MCF 10A (cell line): ENCODE measurements around the gene FBRSL1. TPM values are rescaled to one million over a fixed set of nuclear protein-coding genes. Genes with fewer than 3 reads are reported as not detected.

Source experiments
- BruUV-seq: library from RNA; stranded (reverse); fragments of 400-500 nt; replicated peaks from 2 replicates; lab custom pipeline; 2021; lab: Mats Ljungman, UMichigan
- CTCF ChIA-PET: fragments of 300-600 bp; sonication (Branson Sonifier 250); formaldehyde crosslinking; extraction: SDS; loops from one replicate; lab custom pipeline; 2021; ENCODE audit warnings: antibody characterized with exemption, inconsistent platforms; lab: Yijun Ruan, JAX
- POLR2A ChIA-PET: fragments of 300-600, 350-650 bp; sonication (Branson Sonifier 250); formaldehyde crosslinking; extraction: SDS; loops from one replicate; lab custom pipeline; 2020; ENCODE audit warnings: antibody characterized with exemption, inconsistent platforms; lab: Yijun Ruan, JAX
- DNase-seq: peaks from one replicate; pipeline ENCODE4 v3.0.0-alpha.2; 2018; ENCODE audit not compliant: unreplicated experiment
- H3K27ac Mint-ChIP-seq: one replicate; pipeline ENCODE4 v1.8.0; 2022; ENCODE audit warnings: mild to moderate bottlenecking, low read depth, mixed read lengths; ENCODE audit not compliant: unreplicated experiment
- H3K27me3 Mint-ChIP-seq: one replicate; pipeline ENCODE4 v1.8.0; 2022; ENCODE audit warnings: mixed read lengths; ENCODE audit not compliant: insufficient read depth, unreplicated experiment
- H3K36me3 Mint-ChIP-seq: one replicate; pipeline ENCODE4 v1.8.0; 2022; ENCODE audit warnings: mild to moderate bottlenecking, moderate library complexity, mixed read lengths; ENCODE audit not compliant: insufficient read depth, unreplicated experiment
- H3K4me1 Mint-ChIP-seq: one replicate; pipeline ENCODE4 v1.8.0; 2022; ENCODE audit warnings: mixed read lengths; ENCODE audit not compliant: insufficient read depth, unreplicated experiment
- H3K4me3 Mint-ChIP-seq: one replicate; pipeline ENCODE4 v1.8.0; 2022; ENCODE audit warnings: mild to moderate bottlenecking, moderate library complexity, mixed read lengths; ENCODE audit not compliant: unreplicated experiment
- H3K9me3 Mint-ChIP-seq: one replicate; pipeline ENCODE4 v1.8.0; 2022; ENCODE audit warnings: mixed read lengths; ENCODE audit not compliant: unreplicated experiment
- intact Hi-C: fragments of 100-400 bp; cut with micrococcal nuclease; formaldehyde crosslinking; loops from 2 replicates; pipeline ENCODE4 v1.14.1; 2022
- total RNA-seq: library from RNA; stranded (reverse); gene quantifications from 2 replicates; pipeline ENCODE4 v1.2.3, GENCODE V29; 2022
- TF ChIP-seq, protein P1 (sequence below): fragments of 200-600 bp; IDR thresholded peaks from one replicate; pipeline ENCODE4 v1.8.0; 2022; ENCODE audit warnings: antibody characterized with exemption, mild to moderate bottlenecking; ENCODE audit not compliant: unreplicated experiment

FBRSL1 gene
- total RNA-seq, 1 experiment from 2014 or later, result 47.4 TPM

GRCh38 chr12:132483612-132484011, 6.3 kb upstream of the FBRSL1 start:
- POLR2A ChIA-PET, result no interaction called here
- no peaks in the 10 kb centered on the region for H3K4me1 Mint-ChIP-seq
- H3K9me3 Mint-ChIP-seq, result no peaks in the 10 kb centered on the region
- CTCF ChIA-PET, result no interaction called here
- no peak for DNase-seq
- TF ChIP-seq, protein P1, sequence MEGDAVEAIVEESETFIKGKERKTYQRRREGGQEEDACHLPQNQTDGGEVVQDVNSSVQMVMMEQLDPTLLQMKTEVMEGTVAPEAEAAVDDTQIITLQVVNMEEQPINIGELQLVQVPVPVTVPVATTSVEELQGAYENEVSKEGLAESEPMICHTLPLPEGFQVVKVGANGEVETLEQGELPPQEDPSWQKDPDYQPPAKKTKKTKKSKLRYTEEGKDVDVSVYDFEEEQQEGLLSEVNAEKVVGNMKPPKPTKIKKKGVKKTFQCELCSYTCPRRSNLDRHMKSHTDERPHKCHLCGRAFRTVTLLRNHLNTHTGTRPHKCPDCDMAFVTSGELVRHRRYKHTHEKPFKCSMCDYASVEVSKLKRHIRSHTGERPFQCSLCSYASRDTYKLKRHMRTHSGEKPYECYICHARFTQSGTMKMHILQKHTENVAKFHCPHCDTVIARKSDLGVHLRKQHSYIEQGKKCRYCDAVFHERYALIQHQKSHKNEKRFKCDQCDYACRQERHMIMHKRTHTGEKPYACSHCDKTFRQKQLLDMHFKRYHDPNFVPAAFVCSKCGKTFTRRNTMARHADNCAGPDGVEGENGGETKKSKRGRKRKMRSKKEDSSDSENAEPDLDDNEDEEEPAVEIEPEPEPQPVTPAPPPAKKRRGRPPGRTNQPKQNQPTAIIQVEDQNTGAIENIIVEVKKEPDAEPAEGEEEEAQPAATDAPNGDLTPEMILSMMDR, result no peak
- H3K27me3 Mint-ChIP-seq, result peaks cover 51% of the 10 kb centered on the region
- H3K4me3 Mint-ChIP-seq, result no peak overlapping the region
- no peak overlapping the region for H3K27ac Mint-ChIP-seq
- no peaks in the 10 kb centered on the region for H3K36me3 Mint-ChIP-seq
- no TSS peak for BruUV-seq
- intact Hi-C loops, result no loop called here

GRCh38 chr12:132484183-132484890, 5.6 kb upstream of the FBRSL1 start:
- ChIA-PET POLR2A (no interaction called here), CTCF (interaction anchor here (0.6 kb wide), 1 partner anchor 96 kb away, joined by 3 read pairs; no protein-coding TSS in a partner anchor)
- Mint-ChIP-seq H3K36me3 (no peaks in the 10 kb centered on the region), H3K27me3 (peaks cover 48% of the 10 kb centered on the region), H3K4me1 (no peaks in the 10 kb centered on the region), H3K9me3 (no peaks in the 10 kb centered on the region), H3K27ac (no peak overlapping the region), H3K4me3 (no peak overlapping the region)
- no TSS peak for BruUV-seq
- intact Hi-C loops, result no loop called here
- DNase-seq, result no peak
- TF ChIP-seq, protein P1, result no peak

GRCh38 chr12:132484891-132485441, 5.0 kb upstream of the FBRSL1 start:
- intact Hi-C loops, result no loop called here
- BruUV-seq, result no TSS peak
- no peaks in the 10 kb centered on the region for H3K9me3 Mint-ChIP-seq
- H3K27me3 Mint-ChIP-seq, result peaks cover 43% of the 10 kb centered on the region
- no peak overlapping the region for H3K4me3 Mint-ChIP-seq
- ChIA-PET POLR2A (no interaction called here), CTCF (interaction anchor here (0.6 kb wide), 1 partner anchor 95 kb away, joined by 3 read pairs; no protein-coding TSS in a partner anchor)
- TF ChIP-seq, protein P1, result no peak
- H3K4me1 Mint-ChIP-seq, result no peaks in the 10 kb centered on the region
- no peak overlapping the region for H3K27ac Mint-ChIP-seq
- no peaks in the 10 kb centered on the region for H3K36me3 Mint-ChIP-seq
- no peak for DNase-seq

DNA sequence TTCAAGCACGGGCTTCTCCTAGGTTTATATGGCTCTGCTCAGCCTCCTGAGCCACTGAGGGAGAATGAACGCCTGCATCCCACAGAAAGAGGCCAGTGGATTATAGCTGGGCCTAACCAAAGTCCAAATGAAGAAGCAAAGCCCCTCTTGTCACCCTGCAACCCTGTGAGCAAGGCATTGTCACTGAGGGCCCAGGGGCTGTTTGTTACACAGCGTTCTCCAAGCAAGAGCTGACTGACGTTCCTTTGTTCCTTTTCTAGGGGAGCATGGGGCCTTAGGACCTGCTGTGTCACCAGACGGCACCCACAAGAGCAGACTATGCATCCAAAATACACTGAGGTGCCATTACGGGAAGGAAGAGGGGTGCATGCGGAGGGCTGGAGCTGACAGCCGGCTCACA, 4.3 kb upstream of the FBRSL1 start:
- intact Hi-C loops, result no loop called here
- Mint-ChIP-seq H3K9me3 (no peaks in the 10 kb centered on the region), H3K36me3 (no peaks in the 10 kb centered on the region), H3K27me3 (peaks cover 42% of the 10 kb centered on the region), H3K4me1 (no peaks in the 10 kb centered on the region), H3K4me3 (no peak overlapping the region), H3K27ac (no peak overlapping the region)
- BruUV-seq, result no TSS peak
- TF ChIP-seq, protein P1, result no peak
- CTCF ChIA-PET, result interaction anchor here (0.6 kb wide), 1 partner anchor 81 kb away, joined by 3 read pairs; no protein-coding TSS in a partner anchor
- no peak for DNase-seq
- POLR2A ChIA-PET, result no interaction called here
